T-helper 9 cell (primary cell): ENCODE data around the gene PCDHB10.
"Not testable (repeated sequence)": the region's sequence is repeated elsewhere in the genome, so short reads cannot be mapped to it uniquely, and the experiment has no call there.

Experiments
- DNase-seq: peaks from one replicate; pipeline ENCODE4 v3.0.0-alpha.2; 2020

The PCDHB10 gene

GRCh38 chr5:141188682-141189081 is 3.5 kb upstream of the PCDHB10 start:
- DNase-seq: not testable (repeated sequence)

DNA sequence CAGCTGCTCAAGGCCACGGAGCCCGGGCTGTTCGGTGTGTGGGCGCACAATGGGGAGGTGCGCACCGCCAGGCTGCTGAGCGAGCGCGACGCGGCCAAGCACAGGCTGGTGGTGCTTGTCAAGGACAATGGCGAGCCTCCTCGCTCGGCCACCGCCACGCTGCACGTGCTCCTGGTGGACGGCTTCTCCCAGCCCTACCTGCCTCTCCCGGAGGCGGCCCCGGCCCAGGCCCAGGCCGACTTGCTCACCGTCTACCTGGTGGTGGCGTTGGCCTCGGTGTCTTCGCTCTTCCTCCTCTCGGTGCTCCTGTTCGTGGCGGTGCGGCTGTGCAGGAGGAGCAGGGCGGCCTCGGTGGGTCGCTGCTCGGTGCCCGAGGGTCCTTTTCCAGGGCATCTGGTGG is 3.0 kb upstream of the PCDHB10 start:
- not testable (repeated sequence) for DNase-seq

- not testable (repeated sequence) for DNase-seq
These were observed 2.2 kb downstream of the PCDHB10 start for GRCh38 chr5:141194332-141194731.

DNA sequence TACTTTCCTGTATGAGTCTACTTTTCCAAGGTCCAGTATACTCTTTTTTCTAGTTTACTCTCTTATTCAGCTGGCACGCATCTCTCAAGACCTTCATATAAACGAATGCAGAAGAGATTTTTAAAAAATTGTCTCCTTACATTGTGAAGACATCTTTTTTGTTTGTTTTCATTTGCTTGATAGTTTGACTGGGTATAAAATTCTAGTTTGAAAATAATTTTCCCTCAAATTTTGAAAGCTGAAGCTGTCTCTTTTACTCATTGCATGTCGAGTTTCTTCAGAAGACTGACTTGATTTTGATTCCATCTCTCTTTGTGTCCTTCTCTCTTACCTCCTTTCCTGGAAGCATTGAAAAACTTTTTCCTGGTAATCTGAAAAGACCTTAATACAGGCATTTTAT is 4.2 kb downstream of the PCDHB10 start:
- no peak for DNase-seq

GRCh38 chr5:141199359-141200235 is 7.4 kb downstream of the PCDHB10 start, which contains the start of gene PCDHB11:
TSS of gene PCDHB11 (plus strand) at chr5:141199627. CDS start at chr5:141199775, 148 bp downstream.
- DNase-seq: no peak

DNA sequence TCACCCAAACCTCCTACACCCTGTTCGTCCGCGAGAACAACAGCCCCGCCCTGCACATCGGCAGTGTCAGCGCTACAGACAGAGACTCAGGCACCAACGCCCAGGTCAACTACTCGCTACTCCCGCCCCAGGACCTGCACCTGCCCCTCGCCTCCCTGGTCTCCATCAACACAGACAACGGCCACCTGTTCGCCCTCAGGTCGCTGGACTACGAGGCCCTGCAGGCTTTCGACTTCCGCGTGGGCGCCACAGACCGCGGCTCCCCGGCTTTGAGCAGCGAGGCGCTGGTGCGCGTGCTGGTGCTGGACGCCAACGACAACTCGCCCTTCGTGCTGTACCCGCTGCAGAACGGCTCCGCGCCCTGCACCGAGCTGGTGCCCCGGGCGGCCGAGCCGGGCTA is 9.0 kb downstream of the PCDHB10 start:
- not testable (repeated sequence) for DNase-seq

GRCh38 chr5:141201646-141202045 is 9.5 kb downstream of the PCDHB10 start:
- not testable (repeated sequence) for DNase-seq

GRCh38 chr5:141208478-141208877 is 16.3 kb downstream of the PCDHB10 start, which contains the start of gene PCDHB12:
TSS of gene PCDHB12 (plus strand) at chr5:141208719. CDS start at chr5:141208908, 189 bp downstream.
- no peak for DNase-seq

- not testable (repeated sequence) for DNase-seq
These were observed 18.1 kb downstream of the PCDHB10 start for GRCh38 chr5:141210281-141210680.

GRCh38 chr5:141210849-141211248 is 18.7 kb downstream of the PCDHB10 start:
- DNase-seq: not testable (repeated sequence)

- peak; percentile 17 for DNase-seq
These were observed 21.6 kb downstream of the PCDHB10 start, which contains the start of gene PCDHB13 for GRCh38 chr5:141213656-141214339. TSS of gene PCDHB13 (plus strand) at chr5:141213919. CDS start at chr5:141214124, 205 bp downstream.

DNA sequence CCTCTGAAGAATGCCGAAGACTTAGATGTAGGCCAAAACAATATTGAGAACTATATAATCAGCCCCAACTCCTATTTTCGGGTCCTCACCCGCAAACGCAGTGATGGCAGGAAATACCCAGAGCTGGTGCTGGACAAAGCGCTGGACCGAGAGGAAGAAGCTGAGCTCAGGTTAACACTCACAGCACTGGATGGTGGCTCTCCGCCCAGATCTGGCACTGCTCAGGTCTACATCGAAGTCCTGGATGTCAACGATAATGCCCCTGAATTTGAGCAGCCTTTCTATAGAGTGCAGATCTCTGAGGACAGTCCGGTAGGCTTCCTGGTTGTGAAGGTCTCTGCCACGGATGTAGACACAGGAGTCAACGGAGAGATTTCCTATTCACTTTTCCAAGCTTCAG is 22.4 kb downstream of the PCDHB10 start:
- not testable (repeated sequence) for DNase-seq

DNA sequence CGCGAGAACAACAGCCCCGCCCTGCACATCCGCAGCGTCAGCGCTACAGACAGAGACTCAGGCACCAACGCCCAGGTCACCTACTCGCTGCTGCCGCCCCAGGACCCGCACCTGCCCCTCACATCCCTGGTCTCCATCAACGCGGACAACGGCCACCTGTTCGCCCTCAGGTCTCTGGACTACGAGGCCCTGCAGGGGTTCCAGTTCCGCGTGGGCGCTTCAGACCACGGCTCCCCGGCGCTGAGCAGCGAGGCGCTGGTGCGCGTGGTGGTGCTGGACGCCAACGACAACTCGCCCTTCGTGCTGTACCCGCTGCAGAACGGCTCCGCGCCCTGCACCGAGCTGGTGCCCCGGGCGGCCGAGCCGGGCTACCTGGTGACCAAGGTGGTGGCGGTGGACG is 23.4 kb downstream of the PCDHB10 start:
- not testable (repeated sequence) for DNase-seq

GRCh38 chr5:141216035-141216434 is 23.9 kb downstream of the PCDHB10 start:
- not testable (repeated sequence) for DNase-seq

GRCh38 chr5:141223112-141223783 is 31.1 kb downstream of the PCDHB10 start, which contains the start of gene PCDHB14:
TSS of gene PCDHB14 (plus strand) at chr5:141223343. CDS start at chr5:141223506, 163 bp downstream.
- DNase-seq: no peak

- DNase-seq: not testable (repeated sequence)
These were observed 32.7 kb downstream of the PCDHB10 start for GRCh38 chr5:141224844-141225243.

GRCh38 chr5:141225421-141225820 is 33.3 kb downstream of the PCDHB10 start:
- not testable (repeated sequence) for DNase-seq

DNA sequence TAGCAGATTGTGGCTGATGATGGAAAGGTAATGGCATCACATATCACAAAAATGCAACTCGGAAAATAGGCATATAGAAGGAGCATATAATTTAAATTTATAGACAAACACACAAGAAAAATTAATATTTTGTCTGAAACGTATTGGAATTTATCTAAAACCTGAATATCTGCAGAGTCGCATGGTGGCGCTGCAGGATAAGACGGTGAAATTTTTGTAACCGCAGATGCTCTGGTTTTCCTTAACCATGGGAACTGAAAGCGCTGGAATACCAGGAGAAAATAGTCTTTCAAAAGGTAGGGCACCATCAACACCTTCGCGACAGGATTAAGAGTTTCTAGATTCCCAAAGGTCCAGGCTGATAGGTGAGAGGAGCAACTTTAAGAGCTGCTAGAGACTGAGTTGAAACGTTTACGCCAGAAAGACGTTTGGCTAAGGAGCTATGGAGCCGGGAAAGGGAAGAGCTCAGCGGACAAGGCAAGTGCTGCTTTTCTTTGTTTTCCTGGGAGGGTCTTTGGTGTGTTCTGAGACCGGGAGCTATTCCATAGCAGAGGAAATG is 42.0 kb downstream of the PCDHB10 start:
- no peak for DNase-seq

- not testable (repeated sequence) for DNase-seq
These were observed 43.8 kb downstream of the PCDHB10 start for GRCh38 chr5:141235922-141236321.

GRCh38 chr5:141236516-141237313 is 44.6 kb downstream of the PCDHB10 start:
- DNase-seq: no peak

- DNase-seq: no peak
These were observed 49.3 kb downstream of the PCDHB10 start for GRCh38 chr5:141241496-141241895.
